ENCODE results near the gene CD53. TPM values are rescaled to one million over a fixed set of nuclear protein-coding genes. Genes with fewer than 3 reads are reported as not detected.

The CD53 gene
- total and polyA plus RNA-seq, 9 of the 15 experiments (the other 6 are each of a cell fraction or from before 2014, with no cell fraction given), result 63.5 to 220 (median 131) TPM

- TF ChIP-seq CUX1 (CRISPR knock-in tag; IDR thresholded peaks at IDR 0.05) (peak; percentile 90), NR3C1 (CRISPR knock-in tag; IDR thresholded peaks at IDR 0.05) (no peak), FOXA1 (IDR thresholded peaks at IDR 0.05; ENCODE audit: borderline replicate concordance) (peak; percentile 46; the same call in 1 of the 2 replicates), RBM39 (optimal IDR thresholded peaks at IDR 0.05; ENCODE audit: low read depth, low read length) (no peak), NFIC (IDR thresholded peaks at IDR 0.05) (peak; percentile 51), ZNF24 (IDR thresholded peaks at IDR 0.05) (0 out of 2 replicates have a peak, but pooled peaks have one; percentile 39), PCBP1 (IDR thresholded peaks at IDR 0.05; ENCODE audit: low read depth, low read length, poor library complexity, severe bottlenecking) (no peak), ZNF239 (CRISPR knock-in tag; IDR thresholded peaks at IDR 0.05) (no peak), SNRNP70 (optimal IDR thresholded peaks at IDR 0.05; ENCODE audit: low read depth, low read length) (no peak), HMGN3 (IDR thresholded peaks at IDR 0.05; ENCODE audit: borderline replicate concordance, extremely low read depth, insufficient read length, low read depth, low read length) (peak; percentile 56), ZFP1 (CRISPR knock-in tag; IDR thresholded peaks at IDR 0.05) (no peak), GATA2 (CRISPR knock-in tag; IDR thresholded peaks at IDR 0.05) (no peak), ZNF347 (CRISPR knock-in tag; IDR thresholded peaks at IDR 0.05; ENCODE audit: low read depth) (no peak), ZNF398 (CRISPR knock-in tag; IDR thresholded peaks at IDR 0.05) (no peak), ZFP30 (CRISPR knock-in tag; IDR thresholded peaks at IDR 0.05; ENCODE audit: borderline replicate concordance) (no peak), HDAC3 (IDR thresholded peaks at IDR 0.05; ENCODE audit: borderline replicate concordance, partially characterized antibody) (peak; percentile 78), ZBTB33 (CRISPR knock-in tag; IDR thresholded peaks at IDR 0.05) (no peak), HDAC8 (tag; IDR thresholded peaks at IDR 0.05) (no peak), ETV6 (IDR thresholded peaks at IDR 0.05; ENCODE audit: borderline replicate concordance in 1 of 2, low read depth in 2 of 2, low read length in 1 of 2) (peak in 1 of 2 experiments; percentile 53; a peak in 2 of 4 replicates), ETV6 (CRISPR knock-in tag; IDR thresholded peaks at IDR 0.05; ENCODE audit: borderline replicate concordance) (no peak)
Observed at GRCh38 chr1:110880708-110881374, 7.9 kb downstream of the CD53 start (continued).

All from K562 (cell line).